A549 (cell line): Measurements from ENCODE around the gene TRABD.

ENCODE experiments used
- CTCF ChIP-seq: fragments of >200 bp; sonication (Bioruptor Twin); formaldehyde crosslinking; IDR thresholded peaks from 3 replicates; pipeline ENCODE4 v1.5.1; 2016
- EP300 ChIP-seq, 2 experiments: fragments of >200 bp; sonication (Bioruptor Twin); formaldehyde crosslinking; IDR thresholded peaks; 2 replicates in 1 of 2; 3 replicates in 1 of 2; pipeline ENCODE4 v1.6.1; 2016 to 2017
- ESRRA ChIP-seq: fragments of 150-350 bp; IDR thresholded peaks from 2 replicates; pipeline ENCODE4 v1.6.1; 2014; ENCODE audit warnings: mild to moderate bottlenecking, low read length, borderline replicate concordance
- KDM5A ChIP-seq: fragments of 200-600 bp; sonication (generic); IDR thresholded peaks from 2 replicates; pipeline ENCODE4 v1.6.1; 2016; ENCODE audit warnings: antibody characterized with exemption, mild to moderate bottlenecking
- NFE2L2 ChIP-seq: fragments of 150-350 bp; conservative IDR thresholded peaks from 2 replicates; pipeline ENCODE4 v1.6.1; 2014; ENCODE audit warnings: low read length
- POLR2A ChIP-seq: IDR thresholded peaks from 2 replicates; pipeline ENCODE4 v1.6.1; 2012; ENCODE audit warnings: mild to moderate bottlenecking, low read length
- RFX5 ChIP-seq: fragments of 450-650 bp; IDR thresholded peaks from 2 replicates; pipeline ENCODE4 v1.7.1; 2014; ENCODE audit warnings: antibody characterized with exemption, mild to moderate bottlenecking, moderate library complexity
- RNF2 ChIP-seq: fragments of 200-600 bp; sonication (generic); IDR thresholded peaks from 2 replicates; pipeline ENCODE4 v1.6.1; 2016; ENCODE audit warnings: low read depth, mild to moderate bottlenecking, antibody characterized with exemption, moderate library complexity, borderline replicate concordance

DNA sequence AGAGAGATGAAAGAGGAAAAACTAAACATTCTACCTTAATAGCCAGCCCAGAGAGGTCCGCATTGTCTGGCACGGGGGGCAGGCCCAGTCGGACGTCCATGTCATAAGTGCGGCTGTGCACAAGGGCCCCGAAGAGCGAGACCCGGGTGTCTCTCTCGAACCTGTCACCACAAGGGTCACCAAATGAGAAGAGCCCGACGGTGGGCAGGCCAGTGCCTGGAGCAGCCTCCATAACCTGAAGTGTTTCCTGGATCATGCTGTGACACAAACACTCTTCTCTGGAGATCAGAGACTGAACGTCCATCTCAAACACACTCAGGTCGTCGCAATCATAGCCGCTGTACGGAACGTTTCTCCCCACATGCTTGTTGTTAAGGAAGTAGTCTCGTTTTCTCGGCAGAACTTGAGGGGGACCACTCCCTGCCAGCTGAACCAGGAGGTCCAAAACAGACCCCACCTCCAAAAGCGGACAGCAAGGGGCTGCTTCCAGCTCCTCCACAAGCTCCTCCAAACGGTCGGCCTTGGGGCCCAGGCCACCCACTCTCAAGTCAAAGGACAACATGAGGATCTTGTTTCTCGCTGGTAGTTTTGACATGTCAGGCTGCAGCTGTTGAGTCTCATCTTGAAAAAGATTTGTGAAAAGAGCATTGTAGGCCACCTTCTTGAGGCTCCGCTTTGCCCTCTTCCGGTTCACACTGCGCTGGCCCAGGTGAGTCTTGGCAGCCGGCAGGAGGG is 58.1 kb downstream of the TRABD start:
- no peak for TF ChIP-seq CTCF
- TF ChIP-seq NFE2L2: no peak
- TF ChIP-seq ESRRA: no peak
- TF ChIP-seq POLR2A: no peak
- TF ChIP-seq RNF2: no peak
- TF ChIP-seq KDM5A: no peak
- TF ChIP-seq RFX5: no peak
- no peak for TF ChIP-seq EP300 (IDR thresholded peaks at IDR 0.05)
